MM.1S (cell line): ENCODE data around the gene ZBTB22.

ENCODE experiments used
- CTCF ChIP-seq: fragments of 300-600 bp; sonication (generic); IDR thresholded peaks from 2 replicates; pipeline ENCODE4 v1.5.1; 2016; ENCODE audit warnings: antibody characterized with exemption, low read length, mixed read lengths
- EZH2 ChIP-seq: fragments of 300-600 bp; sonication (generic); optimal IDR thresholded peaks from 2 replicates; pipeline ENCODE3; 2017; ENCODE audit warnings: low read depth, mild to moderate bottlenecking, antibody characterized with exemption, low read length, mixed read lengths
- EZH2phosphoT487 ChIP-seq: fragments of 300-600 bp; sonication (generic); IDR thresholded peaks from 2 replicates; pipeline ENCODE4 v1.6.1; 2018; ENCODE audit warnings: antibody characterized with exemption, low read length

DNA sequence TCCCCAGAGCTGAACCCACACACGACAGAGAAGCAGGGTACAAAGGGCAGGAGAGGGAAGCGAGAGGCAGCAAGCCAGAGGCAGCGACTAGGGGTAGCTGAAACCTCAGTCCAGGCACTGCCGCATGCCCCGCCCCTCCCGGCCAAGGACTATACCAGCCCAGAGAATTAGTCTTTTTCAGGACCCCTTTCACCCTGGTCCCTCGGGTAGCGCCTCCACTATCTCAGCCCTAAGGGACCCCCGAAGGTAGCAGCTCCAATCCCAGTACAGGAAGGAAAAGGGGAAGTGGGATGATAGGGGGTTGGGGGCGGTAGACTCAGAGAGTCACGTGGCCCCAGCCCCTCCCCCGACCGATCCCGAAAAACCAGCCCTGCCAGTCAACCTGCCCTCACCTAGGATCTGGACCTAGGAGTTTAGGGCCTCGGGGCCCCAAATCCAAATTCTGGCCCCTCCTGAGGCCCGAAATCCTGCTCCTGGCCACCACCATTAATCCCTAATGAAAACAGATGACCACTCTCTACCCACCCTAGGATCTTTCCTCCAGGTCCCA is 20.1 kb downstream of the ZBTB22 start:
- TF ChIP-seq CTCF (no peak), EZH2 (no peak), EZH2phosphoT487 (no peak)
